Cardiac fibroblast (primary cell): ENCODE measurements around the gene CTSV.
"Not testable (repeated sequence)": the region's sequence is repeated elsewhere in the genome, so short reads cannot be mapped to it uniquely, and the experiment has no call there.

ENCODE experiments used
- DNase-seq, 2 donors: peaks; one replicate each; pipeline versions ENCODE4 v3.0.0 to v3.0.0-alpha.2; 2010; ENCODE audit warnings: low read depth in 2 of 2
- H3K4me3 ChIP-seq, 2 donors: replicated peaks in 1 of 2; 1 replicate in 1 of 2; 2 replicates in 1 of 2; pipeline ENCODE4 v1.5.1; 2011; ENCODE audit warnings: low read depth in 2 of 2, low read length in 2 of 2, mild to moderate bottlenecking in 2 of 2, moderate library complexity in 1 of 2
- CTCF ChIP-seq: IDR thresholded peaks from one replicate; pipeline ENCODE4 v1.5.1; 2011; ENCODE audit warnings: low read depth, mild to moderate bottlenecking, low read length, inconsistent platforms

Gene CTSV

GRCh38 chr9:97041898-97042297 is 3.0 kb upstream of the CTSV start:
- no peak for TF ChIP-seq CTCF
- DNase-seq: no peak
- H3K4me3 ChIP-seq: no peak overlapping the region

- DNase-seq: peak; percentile 52 to 67
- no peak for TF ChIP-seq CTCF
- peak overlapping the region; percentile 53 to 55 for H3K4me3 ChIP-seq
These were observed 545 bp upstream of the CTSV start for GRCh38 chr9:97039514-97039860.

GRCh38 chr9:97023505-97023904 is 15.4 kb downstream of the CTSV start:
- not testable (repeated sequence) for H3K4me3 ChIP-seq, DNase-seq

DNA sequence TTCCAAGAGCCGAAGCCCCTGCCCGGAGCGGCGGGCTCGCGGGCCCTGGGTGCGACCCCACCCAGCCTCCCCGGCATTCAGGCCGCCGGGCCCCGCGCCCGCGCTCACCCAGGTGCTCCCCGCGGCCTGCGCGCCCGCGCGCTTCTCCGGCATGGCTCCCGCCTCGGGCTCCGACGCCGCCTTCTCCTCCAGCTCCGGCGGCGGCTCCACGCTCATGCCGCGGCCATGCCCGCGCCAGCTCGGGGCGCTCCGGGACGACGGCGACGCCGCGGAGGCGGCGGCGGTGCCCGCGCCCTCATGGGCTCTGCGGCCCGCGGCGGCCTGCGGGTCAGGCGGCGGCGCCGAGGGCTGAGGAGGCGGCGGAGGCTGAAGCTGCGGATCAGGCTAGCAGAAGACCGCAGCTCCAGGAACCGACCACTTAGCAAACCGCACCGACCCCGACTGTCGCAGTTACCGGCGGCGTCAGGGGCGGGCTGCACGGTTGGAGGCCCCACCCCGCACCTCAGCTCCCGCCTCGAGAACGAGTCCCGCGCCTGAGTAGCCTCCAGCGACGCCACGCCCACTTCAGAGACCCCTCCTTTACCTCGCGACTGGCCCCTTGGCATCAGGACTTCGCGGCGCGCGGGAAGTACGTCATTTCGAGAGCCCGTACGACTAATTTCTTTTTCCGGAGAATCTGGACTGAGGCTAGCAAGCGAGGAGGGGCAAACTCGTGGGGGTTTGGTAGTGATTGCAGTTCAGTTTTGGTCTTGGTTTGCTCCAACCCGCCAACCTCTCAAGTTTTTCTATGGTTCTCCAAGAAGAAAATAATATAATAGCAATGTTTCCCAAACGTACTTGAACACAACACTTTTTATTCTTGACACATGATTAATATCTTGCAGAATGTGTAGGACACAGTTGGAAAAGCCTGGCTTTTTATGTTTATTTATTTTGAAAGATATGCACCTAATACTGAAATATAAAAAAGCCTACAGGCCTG is 25.5 kb downstream of the CTSV start:
- H3K4me3 ChIP-seq: peak overlapping the region; percentile 53 to 66
- DNase-seq: peak; percentile 72 to 74

GRCh38 chr9:97012617-97013016 is 26.3 kb downstream of the CTSV start:
- H3K4me3 ChIP-seq: peak overlapping the region; percentile 42 to 66
- peak; percentile 12 to 25 for DNase-seq

DNA sequence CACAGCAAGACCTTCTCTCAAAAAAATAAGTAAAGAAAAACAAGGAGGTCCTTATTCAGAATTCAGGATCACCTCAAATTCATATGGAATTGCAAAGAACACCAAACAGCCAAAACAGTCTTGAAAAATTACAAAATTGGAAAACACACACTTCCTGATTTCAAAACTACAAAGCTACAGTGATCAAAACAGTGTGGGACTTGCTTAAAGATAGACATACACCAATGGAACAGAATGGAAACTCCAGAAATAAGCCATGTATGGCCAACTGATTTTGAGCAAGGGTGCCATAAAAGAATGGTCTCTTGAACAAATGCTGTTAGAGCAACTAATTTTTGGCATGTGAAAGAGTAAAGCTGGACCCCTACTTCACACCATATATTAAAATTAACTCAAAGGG is 36.7 kb downstream of the CTSV start:
- not testable (repeated sequence) for H3K4me3 ChIP-seq, DNase-seq

GRCh38 chr9:97001338-97001737 is 37.6 kb downstream of the CTSV start:
- not testable (repeated sequence) for DNase-seq, H3K4me3 ChIP-seq

DNA sequence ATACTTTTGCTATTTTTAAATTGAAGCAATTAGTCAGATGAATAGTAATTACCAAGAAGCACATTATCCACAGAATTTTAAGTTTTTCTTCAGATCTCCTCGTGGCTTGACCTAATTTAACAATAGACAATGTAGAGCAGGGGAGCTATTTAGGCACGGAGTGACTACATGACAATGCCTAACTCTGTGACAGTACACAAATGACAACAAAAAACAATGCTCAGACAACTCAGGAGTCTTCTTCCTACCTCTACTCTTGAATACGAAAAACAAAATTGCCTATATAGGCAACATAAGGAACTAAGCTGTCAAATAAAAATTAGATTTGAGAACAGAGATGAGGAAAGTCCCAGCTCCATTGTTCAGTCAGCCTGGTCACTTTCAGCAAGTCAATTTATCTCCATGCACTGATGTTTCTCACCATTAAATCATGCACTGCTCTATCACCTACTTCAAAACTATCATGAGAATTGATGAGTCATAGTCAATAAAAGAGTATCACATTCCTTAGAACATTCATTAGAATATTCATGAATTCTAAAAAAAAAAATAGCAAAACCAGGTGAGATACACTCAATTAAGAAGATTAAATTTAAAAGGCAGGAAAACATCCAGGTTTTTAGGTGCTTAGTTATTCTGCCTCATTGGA is 38.7 kb downstream of the CTSV start:
- not testable (repeated sequence) for DNase-seq, H3K4me3 ChIP-seq

GRCh38 chr9:96999733-97000132 is 39.2 kb downstream of the CTSV start:
- H3K4me3 ChIP-seq, DNase-seq: not testable (repeated sequence)

- H3K4me3 ChIP-seq, DNase-seq: not testable (repeated sequence)
These were observed 41.8 kb downstream of the CTSV start for GRCh38 chr9:96997009-96997701.

GRCh38 chr9:96994531-96995016 is 44.4 kb downstream of the CTSV start:
- not testable (repeated sequence) for DNase-seq, H3K4me3 ChIP-seq

GRCh38 chr9:96992303-96992702 is 46.6 kb downstream of the CTSV start:
- H3K4me3 ChIP-seq: not testable (repeated sequence)

GRCh38 chr9:96989747-96990318 is 49.1 kb downstream of the CTSV start:
- DNase-seq, H3K4me3 ChIP-seq: not testable (repeated sequence)

More at GRCh38 chr9:96992303-96992702, 46.6 kb downstream of the CTSV start:
- DNase-seq: not testable (repeated sequence)

- H3K4me3 ChIP-seq, DNase-seq: not testable (repeated sequence)
These were observed 54.1 kb downstream of the CTSV start for GRCh38 chr9:96984887-96985286.

- H3K4me3 ChIP-seq, DNase-seq: not testable (repeated sequence)
These were observed 54.8 kb downstream of the CTSV start for GRCh38 chr9:96984139-96984538.
